ENCODE results near the gene SSNA1.

SSNA1 gene

GRCh38 chr9:137160716-137161557 lies 27.5 kb upstream of the SSNA1 start:
- H3K4me3 ChIP-seq (replicated peaks in 1 of 2; ENCODE audit: low read depth in 2 of 2, low read length in 2 of 2), result no peak overlapping the region
- no peak for DNase-seq (ENCODE audit: low read depth in 2 of 2)
- no peak for TF ChIP-seq CTCF (IDR thresholded peaks at IDR 0.05; ENCODE audit: low read depth, low read length)

DNA sequence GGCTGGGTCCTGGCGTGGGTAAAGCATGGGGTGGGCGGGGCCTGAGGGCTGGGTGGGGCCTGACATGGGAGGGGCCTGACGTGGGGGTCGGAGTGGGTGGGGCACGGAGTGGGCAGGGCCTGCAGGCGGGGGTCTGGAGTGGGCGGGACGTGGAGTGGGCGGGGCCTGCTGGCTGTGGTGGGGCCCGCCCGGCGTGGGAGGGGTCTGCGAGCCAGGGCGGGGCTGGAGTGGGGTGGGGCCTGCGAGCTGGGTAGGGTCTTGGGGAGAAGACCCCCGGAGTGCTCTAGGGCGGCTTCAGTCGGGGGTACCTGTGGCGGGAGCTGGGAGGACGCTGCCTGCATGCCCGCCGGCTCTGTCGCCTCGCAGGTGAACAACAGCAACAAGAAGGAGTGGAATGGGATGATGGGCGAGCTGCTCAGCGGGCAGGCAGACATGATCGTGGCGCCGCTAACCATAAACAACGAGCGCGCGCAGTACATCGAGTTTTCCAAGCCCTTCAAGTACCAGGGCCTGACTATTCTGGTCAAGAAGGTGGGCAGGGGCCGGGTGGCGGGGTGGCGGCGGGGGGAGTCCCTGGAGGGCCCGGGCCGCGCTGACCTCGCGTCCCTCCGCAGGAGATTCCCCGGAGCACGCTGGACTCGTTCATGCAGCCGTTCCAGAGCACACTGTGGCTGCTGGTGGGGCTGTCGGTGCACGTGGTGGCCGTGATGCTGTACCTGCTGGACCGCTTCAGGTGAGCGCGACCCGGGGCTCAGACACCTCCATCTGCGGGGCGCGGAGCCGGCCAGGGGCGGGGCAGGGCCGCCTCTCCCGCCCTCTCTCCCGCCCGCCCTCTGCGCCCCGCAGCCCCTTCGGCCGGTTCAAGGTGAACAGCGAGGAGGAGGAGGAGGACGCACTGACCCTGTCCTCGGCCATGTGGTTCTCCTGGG lies 26.7 kb upstream of the SSNA1 start:
- TF ChIP-seq CTCF (IDR thresholded peaks at IDR 0.05; ENCODE audit: low read depth, low read length), result no peak
- no peak overlapping the region for H3K4me3 ChIP-seq (replicated peaks in 1 of 2; ENCODE audit: low read depth in 2 of 2, low read length in 2 of 2)
- DNase-seq (ENCODE audit: low read depth in 2 of 2), result no peak

DNA sequence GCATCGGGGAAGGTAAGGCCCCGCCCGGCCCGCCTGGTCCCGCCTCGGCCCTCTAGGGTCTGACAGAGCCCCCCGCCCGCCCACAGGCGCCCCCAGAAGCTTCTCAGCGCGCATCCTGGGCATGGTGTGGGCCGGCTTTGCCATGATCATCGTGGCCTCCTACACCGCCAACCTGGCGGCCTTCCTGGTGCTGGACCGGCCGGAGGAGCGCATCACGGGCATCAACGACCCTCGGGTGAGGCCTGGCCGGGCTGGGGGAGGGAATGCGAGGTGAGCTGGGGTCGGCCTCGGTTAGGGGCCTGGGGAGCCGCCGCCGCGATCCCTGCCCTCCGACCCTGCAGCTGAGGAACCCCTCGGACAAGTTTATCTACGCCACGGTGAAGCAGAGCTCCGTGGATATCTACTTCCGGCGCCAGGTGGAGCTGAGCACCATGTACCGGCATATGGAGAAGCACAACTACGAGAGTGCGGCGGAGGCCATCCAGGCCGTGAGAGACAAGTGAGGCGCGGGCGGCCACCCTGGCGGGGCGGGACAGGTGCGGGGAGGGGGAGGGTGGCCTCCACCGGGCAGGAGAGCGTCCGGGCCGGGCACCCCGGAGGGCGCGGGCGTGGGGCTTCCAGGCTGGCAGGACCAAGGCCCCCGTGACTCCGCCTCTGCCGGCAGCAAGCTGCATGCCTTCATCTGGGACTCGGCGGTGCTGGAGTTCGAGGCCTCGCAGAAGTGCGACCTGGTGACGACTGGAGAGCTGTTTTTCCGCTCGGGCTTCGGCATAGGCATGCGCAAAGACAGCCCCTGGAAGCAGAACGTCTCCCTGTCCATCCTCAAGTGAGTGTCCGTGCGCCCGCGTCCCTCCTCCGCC lies 25.7 kb upstream of the SSNA1 start:
- TF ChIP-seq CTCF (IDR thresholded peaks at IDR 0.05; ENCODE audit: low read depth, low read length), result no peak
- H3K4me3 ChIP-seq (replicated peaks in 1 of 2; ENCODE audit: low read depth in 2 of 2, low read length in 2 of 2), result peak overlapping the region; percentile 21 to 41
- peak; percentile 13 to 33 for DNase-seq (ENCODE audit: low read depth in 2 of 2)

DNA sequence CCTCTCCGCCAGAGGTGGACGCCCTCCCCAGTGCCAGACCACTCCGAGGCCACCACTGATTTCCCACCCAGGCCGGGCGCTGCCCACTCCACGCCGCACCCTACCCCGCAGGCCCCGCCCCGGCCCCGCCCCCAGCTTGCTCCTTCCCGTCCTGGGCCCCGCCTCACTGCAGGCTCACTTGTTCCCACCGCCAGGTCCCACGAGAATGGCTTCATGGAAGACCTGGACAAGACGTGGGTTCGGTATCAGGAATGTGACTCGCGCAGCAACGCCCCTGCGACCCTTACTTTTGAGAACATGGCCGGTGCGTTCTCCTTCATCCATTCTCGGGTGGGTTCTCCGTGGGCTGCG lies 25.1 kb upstream of the SSNA1 start:
- no peak for TF ChIP-seq CTCF (IDR thresholded peaks at IDR 0.05; ENCODE audit: low read depth, low read length)

DNA sequence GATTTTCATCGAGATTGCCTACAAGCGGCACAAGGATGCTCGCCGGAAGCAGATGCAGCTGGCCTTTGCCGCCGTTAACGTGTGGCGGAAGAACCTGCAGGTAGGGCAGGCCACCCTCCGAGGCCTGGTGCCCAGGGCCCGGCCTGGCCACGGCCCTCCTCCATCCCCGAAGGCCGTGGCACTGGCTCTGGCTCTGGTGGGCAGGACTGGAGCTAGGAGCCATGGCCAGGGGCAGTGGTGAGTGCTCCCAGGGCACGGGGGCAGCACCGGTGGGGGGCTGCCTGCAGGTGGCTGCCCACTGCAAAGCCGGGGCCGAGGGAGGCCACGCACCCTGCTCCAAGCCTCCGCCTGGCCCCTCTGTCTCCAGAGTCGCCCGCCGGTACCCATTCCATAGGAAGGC lies 24.7 kb upstream of the SSNA1 start:
- no peak for TF ChIP-seq CTCF (IDR thresholded peaks at IDR 0.05; ENCODE audit: low read depth, low read length)
- no peak overlapping the region for H3K4me3 ChIP-seq (replicated peaks in 1 of 2; ENCODE audit: low read depth in 2 of 2, low read length in 2 of 2)
- no peak for DNase-seq (ENCODE audit: low read depth in 2 of 2)

More for the DNA sequence above, 25.1 kb upstream of the SSNA1 start:
- H3K4me3 ChIP-seq (replicated peaks in 1 of 2; ENCODE audit: low read depth in 2 of 2, low read length in 2 of 2), result peak overlapping the region; percentile 21 to 41
- DNase-seq (ENCODE audit: low read depth in 2 of 2), result peak in 1 of 2 donors; percentile 21

All from cardiac fibroblast (primary cell).